K562 (cell line): ENCODE results near the gene AANAT. TPM values are rescaled to one million over a fixed set of nuclear protein-coding genes. Genes with fewer than 3 reads are reported as not detected.

Experiments
- ATF1 ChIP-seq, 2 experiments: fragments of 450-650 bp in 1 of 2; IDR thresholded peaks; 2 replicates each; pipeline ENCODE4 v1.6.1; 2016; ENCODE audit warnings: missing compliant biosample characterization in 1 of 2, missing genetic modification characterization in 1 of 2
- ATF7 ChIP-seq: fragments of 450-650 bp; IDR thresholded peaks from 2 replicates; pipeline ENCODE4 v1.7.1; 2014; ENCODE audit warnings: mild to moderate bottlenecking, moderate library complexity
- ETV6 ChIP-seq, 3 experiments: fragments of 150-350 bp in 1 of 3; sonication (generic) in 1 of 3; formaldehyde crosslinking in 1 of 3; IDR thresholded peaks; 2 replicates each; pipeline versions ENCODE4 v1.6.1 to v1.8.0; 2014 to 2022; ENCODE audit warnings: borderline replicate concordance in 2 of 3, low read depth in 2 of 3, antibody characterized with exemption in 1 of 3, low read length in 1 of 3, mild to moderate bottlenecking in 1 of 3, missing genetic modification reagents in 1 of 3
- HDAC1 ChIP-seq, 2 experiments: fragments of 450-650 bp; IDR thresholded peaks; 2 replicates each; pipeline ENCODE4 v1.6.1; 2016 to 2017; ENCODE audit warnings: inconsistent platforms in 1 of 2, mild to moderate bottlenecking in 1 of 2, moderate library complexity in 1 of 2
- KHSRP ChIP-seq: fragments of 450-650 bp; IDR thresholded peaks from 2 replicates; pipeline ENCODE4 v1.6.1; 2017
- NR3C1 ChIP-seq: sonication (generic); formaldehyde crosslinking; IDR thresholded peaks from 2 replicates; pipeline ENCODE4 v1.8.1; 2022; ENCODE audit warnings: missing genetic modification reagents
- RAD21 ChIP-seq, 2 experiments: fragments of 250-450 bp in 1 of 2; fragments of 450-650 bp in 1 of 2; sonication (Bioruptor Pico) in 1 of 2; formaldehyde crosslinking in 1 of 2; IDR thresholded peaks in 1 of 2; conservative IDR thresholded peaks in 1 of 2; 2 replicates each; pipeline versions ENCODE4 v1.4.0 to v1.8.0; 2020 to 2022; ENCODE audit warnings: mild to moderate bottlenecking in 2 of 2, moderate library complexity in 1 of 2
- YY1 ChIP-seq, 3 experiments: IDR thresholded peaks; 2 replicates each; pipeline ENCODE4 v1.6.1; 2011; ENCODE audit warnings: low read length in 2 of 3, mild to moderate bottlenecking in 2 of 3, moderate library complexity in 2 of 3, borderline replicate concordance in 1 of 3, control low read depth in 1 of 3, low read depth in 1 of 3; ENCODE audit not compliant: insufficient read depth in 3 of 3, insufficient replicate concordance in 2 of 3, control insufficient read depth in 1 of 3, insufficient read length in 1 of 3; ENCODE audit errors: extremely low read depth in 1 of 3
- polyA plus RNA-seq, 8 experiments: library from polyadenylated mRNA; depleted of rRNA in 4 of 8; stranded (reverse) in 5 of 8; unstranded in 3 of 8; fragments of >200 nt; fragmentation: Nextera tagmentation in 2 of 8; fragmentation: Illumina TruSeq in 1 of 8; extraction: Ambion mirVana in 2 of 8; extraction: Trizol in 1 of 8; gene quantifications; 2 replicates each; pipeline versions ENCODE4 v1.2.1 to v1.2.3, GENCODE V29; 2011 to 2014; ENCODE audit warnings: inconsistent platforms in 1 of 8, missing spikeins in 1 of 8
- total RNA-seq, 7 experiments: library from RNA; depleted of rRNA in 6 of 7; stranded (reverse); fragments of >200 nt in 6 of 7; fragmentation: Illumina TruSeq in 2 of 7; extraction: Trizol in 2 of 7; gene quantifications; 2 replicates each; pipeline versions ENCODE4 v1.2.1 to v1.2.3, GENCODE V29; 2011 to 2021; ENCODE audit warnings: low replicate concordance in 1 of 7
- TF ChIP-seq, protein P1 (sequence below): sonication (generic); formaldehyde crosslinking; IDR thresholded peaks from 2 replicates; pipeline ENCODE4 v1.8.1; 2022; ENCODE audit warnings: missing genetic modification reagents
- TF ChIP-seq, protein P2 (sequence below): sonication (generic); formaldehyde crosslinking; IDR thresholded peaks from 2 replicates; pipeline ENCODE4 v1.8.0; 2022; ENCODE audit warnings: missing genetic modification reagents, mild to moderate bottlenecking, moderate library complexity, borderline replicate concordance
- TF ChIP-seq, protein P3 (sequence below): fragments of 250-450 bp; sonication (Bioruptor Pico); IDR thresholded peaks from 2 replicates; pipeline ENCODE4 v1.4.0; 2020
- TF ChIP-seq, protein P4 (sequence below), 2 experiments: fragments of 450-650 bp in 1 of 2; sonication (generic) in 1 of 2; formaldehyde crosslinking; conservative IDR thresholded peaks; 2 replicates each; pipeline versions ENCODE4 v1.4.0 to v1.8.1; 2020 to 2022; ENCODE audit warnings: mild to moderate bottlenecking in 1 of 2, missing genetic modification reagents in 1 of 2
- TF ChIP-seq, protein P5 (sequence below): fragments of 200-800 bp; sonication (Bioruptor generic); IDR thresholded peaks from 2 replicates; pipeline ENCODE4 v1.6.1; 2017; ENCODE audit warnings: missing genetic modification characterization, missing compliant biosample characterization

AANAT gene
- total and polyA plus RNA-seq, 9 of the 15 experiments (the other 6 are each of a cell fraction or from before 2014, with no cell fraction given): not detected

DNA sequence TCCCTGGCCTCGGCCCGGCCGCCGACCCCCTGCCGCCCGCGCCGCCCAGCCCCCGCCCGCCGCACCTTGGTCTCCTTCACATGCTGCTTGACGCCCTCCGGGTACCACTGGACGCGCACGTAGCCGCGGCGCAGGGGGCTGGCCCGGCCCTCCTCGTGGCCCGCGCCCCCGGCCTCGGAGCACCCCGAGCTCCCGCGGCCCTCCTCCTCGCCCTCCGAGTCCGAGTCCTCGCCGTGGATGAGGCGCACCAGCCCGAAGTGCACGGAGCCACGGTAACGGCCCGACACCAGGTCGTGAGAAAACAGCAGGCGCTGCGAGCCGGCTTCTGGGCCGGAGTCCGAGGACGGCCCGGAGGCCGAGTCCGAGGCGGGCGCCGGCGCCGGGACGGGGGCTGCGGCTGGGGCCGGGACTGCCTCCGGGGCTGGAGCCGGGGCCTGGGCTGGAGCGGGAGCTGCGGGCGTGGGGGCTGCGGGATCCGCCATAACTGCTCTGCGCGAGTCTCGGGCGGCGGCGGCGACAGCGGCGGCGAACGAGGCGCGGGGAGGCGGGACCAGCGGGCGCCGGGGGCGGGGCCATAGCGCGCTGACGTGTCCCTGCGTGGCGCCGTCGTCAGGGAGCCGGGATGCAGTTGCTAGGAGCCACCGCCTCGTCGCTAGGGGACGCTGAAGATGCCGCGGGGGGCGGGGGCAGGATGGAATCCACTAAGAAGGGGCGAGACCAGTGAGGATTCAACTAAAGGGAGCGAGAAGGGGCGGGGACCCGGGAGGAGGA, 14.6 kb upstream of the AANAT start, which contains the start of gene UBE2O (continued):
- TF ChIP-seq RAD21 (CRISPR knock-in tag; conservative IDR thresholded peaks at IDR 0.05 in 1 of 2, IDR thresholded peaks at IDR 0.05 in 1 of 2): 0 out of 4 replicates have a peak, but pooled peaks of 1 of the 2 experiments have one; percentile 10
- TF ChIP-seq NR3C1 (CRISPR knock-in tag): peak; percentile 53; the same call in 1 of the 2 replicates
- TF ChIP-seq ATF1 (CRISPR knock-in tag; IDR thresholded peaks at IDR 0.05): 0 out of 2 replicates have a peak, but pooled peaks have one; percentile 60
- TF ChIP-seq ATF1 (tag; IDR thresholded peaks at IDR 0.05): peak; percentile 88
- TF ChIP-seq, protein P1, sequence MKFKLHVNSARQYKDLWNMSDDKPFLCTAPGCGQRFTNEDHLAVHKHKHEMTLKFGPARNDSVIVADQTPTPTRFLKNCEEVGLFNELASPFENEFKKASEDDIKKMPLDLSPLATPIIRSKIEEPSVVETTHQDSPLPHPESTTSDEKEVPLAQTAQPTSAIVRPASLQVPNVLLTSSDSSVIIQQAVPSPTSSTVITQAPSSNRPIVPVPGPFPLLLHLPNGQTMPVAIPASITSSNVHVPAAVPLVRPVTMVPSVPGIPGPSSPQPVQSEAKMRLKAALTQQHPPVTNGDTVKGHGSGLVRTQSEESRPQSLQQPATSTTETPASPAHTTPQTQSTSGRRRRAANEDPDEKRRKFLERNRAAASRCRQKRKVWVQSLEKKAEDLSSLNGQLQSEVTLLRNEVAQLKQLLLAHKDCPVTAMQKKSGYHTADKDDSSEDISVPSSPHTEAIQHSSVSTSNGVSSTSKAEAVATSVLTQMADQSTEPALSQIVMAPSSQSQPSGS (CRISPR knock-in tag): no peak
- TF ChIP-seq, protein P2, sequence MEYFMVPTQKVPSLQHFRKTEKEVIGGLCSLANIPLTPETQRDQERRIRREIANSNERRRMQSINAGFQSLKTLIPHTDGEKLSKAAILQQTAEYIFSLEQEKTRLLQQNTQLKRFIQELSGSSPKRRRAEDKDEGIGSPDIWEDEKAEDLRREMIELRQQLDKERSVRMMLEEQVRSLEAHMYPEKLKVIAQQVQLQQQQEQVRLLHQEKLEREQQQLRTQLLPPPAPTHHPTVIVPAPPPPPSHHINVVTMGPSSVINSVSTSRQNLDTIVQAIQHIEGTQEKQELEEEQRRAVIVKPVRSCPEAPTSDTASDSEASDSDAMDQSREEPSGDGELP (CRISPR knock-in tag): no peak
- TF ChIP-seq, protein P3, sequence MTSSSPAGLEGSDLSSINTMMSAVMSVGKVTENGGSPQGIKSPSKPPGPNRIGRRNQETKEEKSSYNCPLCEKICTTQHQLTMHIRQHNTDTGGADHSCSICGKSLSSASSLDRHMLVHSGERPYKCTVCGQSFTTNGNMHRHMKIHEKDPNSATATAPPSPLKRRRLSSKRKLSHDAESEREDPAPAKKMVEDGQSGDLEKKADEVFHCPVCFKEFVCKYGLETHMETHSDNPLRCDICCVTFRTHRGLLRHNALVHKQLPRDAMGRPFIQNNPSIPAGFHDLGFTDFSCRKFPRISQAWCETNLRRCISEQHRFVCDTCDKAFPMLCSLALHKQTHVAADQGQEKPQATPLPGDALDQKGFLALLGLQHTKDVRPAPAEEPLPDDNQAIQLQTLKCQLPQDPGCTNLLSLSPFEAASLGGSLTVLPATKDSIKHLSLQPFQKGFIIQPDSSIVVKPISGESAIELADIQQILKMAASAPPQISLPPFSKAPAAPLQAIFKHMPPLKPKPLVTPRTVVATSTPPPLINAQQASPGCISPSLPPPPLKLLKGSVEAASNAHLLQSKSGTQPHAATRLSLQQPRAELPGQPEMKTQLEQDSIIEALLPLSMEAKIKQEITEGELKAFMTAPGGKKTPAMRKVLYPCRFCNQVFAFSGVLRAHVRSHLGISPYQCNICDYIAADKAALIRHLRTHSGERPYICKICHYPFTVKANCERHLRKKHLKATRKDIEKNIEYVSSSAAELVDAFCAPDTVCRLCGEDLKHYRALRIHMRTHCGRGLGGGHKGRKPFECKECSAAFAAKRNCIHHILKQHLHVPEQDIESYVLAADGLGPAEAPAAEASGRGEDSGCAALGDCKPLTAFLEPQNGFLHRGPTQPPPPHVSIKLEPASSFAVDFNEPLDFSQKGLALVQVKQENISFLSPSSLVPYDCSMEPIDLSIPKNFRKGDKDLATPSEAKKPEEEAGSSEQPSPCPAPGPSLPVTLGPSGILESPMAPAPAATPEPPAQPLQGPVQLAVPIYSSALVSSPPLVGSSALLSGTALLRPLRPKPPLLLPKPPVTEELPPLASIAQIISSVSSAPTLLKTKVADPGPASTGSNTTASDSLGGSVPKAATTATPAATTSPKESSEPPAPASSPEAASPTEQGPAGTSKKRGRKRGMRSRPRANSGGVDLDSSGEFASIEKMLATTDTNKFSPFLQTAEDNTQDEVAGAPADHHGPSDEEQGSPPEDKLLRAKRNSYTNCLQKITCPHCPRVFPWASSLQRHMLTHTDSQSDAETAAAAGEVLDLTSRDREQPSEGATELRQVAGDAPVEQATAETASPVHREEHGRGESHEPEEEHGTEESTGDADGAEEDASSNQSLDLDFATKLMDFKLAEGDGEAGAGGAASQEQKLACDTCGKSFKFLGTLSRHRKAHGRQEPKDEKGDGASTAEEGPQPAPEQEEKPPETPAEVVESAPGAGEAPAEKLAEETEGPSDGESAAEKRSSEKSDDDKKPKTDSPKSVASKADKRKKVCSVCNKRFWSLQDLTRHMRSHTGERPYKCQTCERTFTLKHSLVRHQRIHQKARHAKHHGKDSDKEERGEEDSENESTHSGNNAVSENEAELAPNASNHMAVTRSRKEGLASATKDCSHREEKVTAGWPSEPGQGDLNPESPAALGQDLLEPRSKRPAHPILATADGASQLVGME: peak; percentile 100
- TF ChIP-seq, protein P4, sequence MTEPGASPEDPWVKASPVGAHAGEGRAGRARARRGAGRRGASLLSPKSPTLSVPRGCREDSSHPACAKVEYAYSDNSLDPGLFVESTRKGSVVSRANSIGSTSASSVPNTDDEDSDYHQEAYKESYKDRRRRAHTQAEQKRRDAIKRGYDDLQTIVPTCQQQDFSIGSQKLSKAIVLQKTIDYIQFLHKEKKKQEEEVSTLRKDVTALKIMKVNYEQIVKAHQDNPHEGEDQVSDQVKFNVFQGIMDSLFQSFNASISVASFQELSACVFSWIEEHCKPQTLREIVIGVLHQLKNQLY (CRISPR knock-in tag; conservative IDR thresholded peaks at IDR 0.05): no peak
- peak in 1 of 2 experiments; percentile 93; a peak in 2 of 4 replicates for TF ChIP-seq HDAC1 (IDR thresholded peaks at IDR 0.05)
- TF ChIP-seq, protein P5, sequence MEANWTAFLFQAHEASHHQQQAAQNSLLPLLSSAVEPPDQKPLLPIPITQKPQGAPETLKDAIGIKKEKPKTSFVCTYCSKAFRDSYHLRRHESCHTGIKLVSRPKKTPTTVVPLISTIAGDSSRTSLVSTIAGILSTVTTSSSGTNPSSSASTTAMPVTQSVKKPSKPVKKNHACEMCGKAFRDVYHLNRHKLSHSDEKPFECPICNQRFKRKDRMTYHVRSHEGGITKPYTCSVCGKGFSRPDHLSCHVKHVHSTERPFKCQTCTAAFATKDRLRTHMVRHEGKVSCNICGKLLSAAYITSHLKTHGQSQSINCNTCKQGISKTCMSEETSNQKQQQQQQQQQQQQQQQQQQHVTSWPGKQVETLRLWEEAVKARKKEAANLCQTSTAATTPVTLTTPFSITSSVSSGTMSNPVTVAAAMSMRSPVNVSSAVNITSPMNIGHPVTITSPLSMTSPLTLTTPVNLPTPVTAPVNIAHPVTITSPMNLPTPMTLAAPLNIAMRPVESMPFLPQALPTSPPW (CRISPR knock-in tag): peak; percentile 79
- no peak for TF ChIP-seq ETV6 (IDR thresholded peaks at IDR 0.05; ENCODE audit: borderline replicate concordance in 1 of 2, low read depth in 2 of 2, low read length in 1 of 2)
- no peak for TF ChIP-seq ETV6 (CRISPR knock-in tag; IDR thresholded peaks at IDR 0.05; ENCODE audit: borderline replicate concordance)
- peak; percentile 62 to 92 (median 90) for TF ChIP-seq YY1 (IDR thresholded peaks at IDR 0.05; ENCODE audit: borderline replicate concordance in 1 of 3, control insufficient read depth in 1 of 3, extremely low read depth in 1 of 3, insufficient read depth in 3 of 3, insufficient read length in 1 of 3, insufficient replicate concordance in 2 of 3, low read depth in 1 of 3, low read length in 2 of 3)
- TF ChIP-seq KHSRP: no peak
- TF ChIP-seq ATF7: peak; percentile 66; the same call in 1 of the 2 replicates
